Activated CD8-positive, alpha-beta memory T cell treated with anti-CD3 and anti-CD28 coated beads, Interleukin-2, amount 10 ng/mL, durations not matched to agents 7 days and 5 days (primary cell): Measurements from ENCODE around the gene KIAA0232. TPM values are rescaled to one million over a fixed set of nuclear protein-coding genes. Genes with fewer than 3 reads are reported as not detected.
"Not testable (repeated sequence)": the region's sequence is repeated elsewhere in the genome, so short reads cannot be mapped to it uniquely, and the experiment has no call there.

Source experiments
- ATAC-seq: fragments of 150-1000 bp; cut with Tn5 transposase; one replicate; pipeline ENCODE4 v1.10.0; 2021; ENCODE audit warnings: moderate library complexity
- CTCF ChIA-PET: fragments of 350-600 bp; sonication (Branson Sonifier 250); formaldehyde crosslinking; loops from one replicate; lab custom pipeline; 2021; ENCODE audit warnings: antibody characterized with exemption; lab: Charles Lee
- DNase-seq: peaks from one replicate; pipeline ENCODE4 v3.0.0-alpha.2; 2020
- H3K27ac Mint-ChIP-seq: one replicate; pipeline ENCODE4 v1.8.0; 2021; ENCODE audit warnings: mild to moderate bottlenecking, mixed read lengths
- H3K27me3 Mint-ChIP-seq: one replicate; pipeline ENCODE4 v1.8.0; 2021; ENCODE audit warnings: mixed read lengths
- H3K36me3 Mint-ChIP-seq: one replicate; pipeline ENCODE4 v1.8.0; 2021; ENCODE audit warnings: mild to moderate bottlenecking, mixed read lengths
- H3K4me1 Mint-ChIP-seq: one replicate; pipeline ENCODE4 v1.8.0; 2021; ENCODE audit warnings: mixed read lengths
- H3K4me3 Mint-ChIP-seq: one replicate; pipeline ENCODE4 v1.8.0; 2021; ENCODE audit warnings: mild to moderate bottlenecking, moderate library complexity, mixed read lengths
- H3K9me3 Mint-ChIP-seq: one replicate; pipeline ENCODE4 v1.8.0; 2022; ENCODE audit warnings: low read depth, mixed read lengths
- total RNA-seq, 2 experiments: library from RNA; stranded (reverse); gene quantifications; one replicate each; pipeline ENCODE4 v1.2.3, GENCODE V29; 2021

KIAA0232 gene
- total RNA-seq, 2 experiments from 2014 or later, result 17.5 to 19.8 TPM

GRCh38 chr4:6829086-6829485, 46.6 kb downstream of the KIAA0232 start:
- DNase-seq (no peak), ATAC-seq (no peak)
- Mint-ChIP-seq H3K36me3 (peaks cover 42% of the 10 kb centered on the region), H3K4me3 (no peak overlapping the region), H3K4me1 (peaks cover 34% of the 10 kb centered on the region), H3K9me3 (no peaks in the 10 kb centered on the region), H3K27ac (no peak overlapping the region), H3K27me3 (no peaks in the 10 kb centered on the region)
- CTCF ChIA-PET, result no interaction called here

DNA sequence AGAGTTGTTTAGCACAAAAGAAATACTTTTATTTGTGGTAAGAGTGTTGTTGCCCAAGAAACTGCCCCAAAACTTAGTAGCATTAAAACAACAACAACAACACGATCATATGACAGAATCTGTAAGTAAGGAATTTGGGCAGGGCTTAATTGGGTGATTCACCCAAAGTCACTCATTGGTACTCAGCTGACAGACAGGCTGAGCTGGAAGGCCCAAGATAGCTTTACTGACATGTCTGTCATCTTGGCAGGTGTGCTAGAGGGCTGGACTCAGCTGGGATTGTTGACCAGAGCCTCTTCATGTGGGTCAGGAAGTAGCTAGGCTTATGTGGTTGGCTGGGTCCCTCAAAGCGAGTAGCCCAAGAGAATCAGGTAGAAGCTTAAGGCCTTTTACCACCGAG, 52.3 kb downstream of the KIAA0232 start:
- Mint-ChIP-seq H3K36me3 (peaks cover 29% of the 10 kb centered on the region), H3K4me3 (no peak overlapping the region), H3K9me3 (peaks cover 3% of the 10 kb centered on the region), H3K27me3 (no peaks in the 10 kb centered on the region), H3K27ac (no peak overlapping the region), H3K4me1 (peaks cover 2% of the 10 kb centered on the region)
- DNase-seq (no peak), ATAC-seq (no peak)
- CTCF ChIA-PET, result no interaction called here

GRCh38 chr4:6835616-6836015, 53.1 kb downstream of the KIAA0232 start:
- CTCF ChIA-PET, ATAC-seq: not testable (repeated sequence)
- peaks cover 26% of the 10 kb centered on the region for H3K36me3 Mint-ChIP-seq

GRCh38 chr4:6837106-6837505, 54.6 kb downstream of the KIAA0232 start:
- H3K36me3 Mint-ChIP-seq, result peaks cover 21% of the 10 kb centered on the region
- H3K4me1 Mint-ChIP-seq, H3K9me3 Mint-ChIP-seq, H3K27me3 Mint-ChIP-seq, H3K27ac Mint-ChIP-seq, H3K4me3 Mint-ChIP-seq, ATAC-seq, CTCF ChIA-PET, DNase-seq: not testable (repeated sequence)

More at GRCh38 chr4:6835616-6836015, 53.1 kb downstream of the KIAA0232 start:
- H3K4me1 Mint-ChIP-seq, H3K27ac Mint-ChIP-seq, H3K9me3 Mint-ChIP-seq, DNase-seq, H3K4me3 Mint-ChIP-seq, H3K27me3 Mint-ChIP-seq: not testable (repeated sequence)

DNA sequence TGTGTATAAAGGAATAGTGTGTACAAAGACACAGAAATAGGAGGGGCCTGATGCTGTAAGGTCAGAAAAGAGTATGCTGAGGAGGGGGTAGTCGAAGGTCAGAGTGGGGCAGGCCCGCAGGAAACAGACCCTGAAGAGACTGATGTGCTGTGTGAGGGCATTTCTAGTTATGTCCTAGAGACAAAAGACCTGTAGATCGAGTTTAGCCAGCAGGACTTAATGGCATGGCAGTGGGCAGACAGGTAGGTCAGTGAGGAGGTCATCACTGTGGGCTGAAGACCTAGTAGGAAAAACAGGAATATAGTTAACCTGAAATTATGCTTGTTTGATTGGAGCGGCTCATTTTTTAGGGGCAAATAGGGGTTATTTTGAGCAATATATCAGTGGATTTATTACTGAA, 57.1 kb downstream of the KIAA0232 start:
- Mint-ChIP-seq H3K4me1 (no peaks in the 10 kb centered on the region), H3K27me3 (no peaks in the 10 kb centered on the region), H3K9me3 (peaks cover 3% of the 10 kb centered on the region), H3K27ac (no peak overlapping the region), H3K4me3 (no peak overlapping the region), H3K36me3 (peaks cover 20% of the 10 kb centered on the region)
- DNase-seq (no peak), ATAC-seq (no peak)
- CTCF ChIA-PET, result no interaction called here

DNA sequence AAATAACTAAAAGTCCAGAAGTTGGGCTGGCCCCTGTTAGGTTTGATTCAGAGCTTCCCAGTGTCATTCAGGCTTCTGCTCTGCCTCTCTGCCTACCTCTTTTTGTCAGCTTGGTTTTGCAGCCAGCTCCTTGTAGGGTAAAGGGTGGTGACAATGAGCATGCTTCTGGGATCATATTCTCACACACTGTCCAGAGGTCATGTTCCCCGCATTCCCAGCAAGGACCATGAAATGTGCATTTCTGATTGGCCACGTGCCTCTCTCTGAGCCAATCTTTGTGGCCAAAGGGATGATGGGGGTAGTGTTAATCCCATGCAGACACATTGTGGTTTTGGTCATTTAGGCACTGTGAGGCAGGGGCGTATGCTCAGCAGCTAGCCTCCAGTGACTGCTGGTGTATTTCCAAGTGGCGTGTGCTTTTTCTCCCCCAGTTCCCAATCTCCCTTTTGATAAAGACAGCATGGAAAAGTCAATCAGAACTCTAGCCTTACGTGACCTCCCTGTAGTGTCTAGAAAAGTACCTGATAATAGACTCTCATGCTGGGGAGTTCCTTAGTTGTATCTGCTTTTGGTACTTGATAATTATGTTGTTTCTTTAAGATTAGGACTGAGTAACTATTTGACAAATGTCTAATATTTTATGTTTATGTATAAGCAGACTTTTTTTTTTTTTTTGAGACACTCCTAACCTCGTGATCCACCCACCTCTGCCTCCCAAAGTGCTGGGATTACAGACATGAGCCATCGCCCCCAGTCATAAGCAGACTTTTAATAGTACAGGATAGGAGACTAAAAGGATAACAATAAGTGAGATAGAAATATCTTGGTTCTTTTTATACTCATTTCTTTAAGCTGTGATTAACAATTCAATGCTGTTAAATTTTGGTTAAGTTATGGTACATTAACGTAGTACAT, 57.8 kb downstream of the KIAA0232 start:
- H3K4me1 Mint-ChIP-seq, result no peaks in the 10 kb centered on the region
- H3K27ac Mint-ChIP-seq, result no peak overlapping the region
- CTCF ChIA-PET, result no interaction called here
- H3K27me3 Mint-ChIP-seq, result no peaks in the 10 kb centered on the region
- H3K36me3 Mint-ChIP-seq, result peaks cover 26% of the 10 kb centered on the region
- no peak for DNase-seq
- no peak for ATAC-seq
- H3K9me3 Mint-ChIP-seq, result peaks cover 3% of the 10 kb centered on the region
- H3K4me3 Mint-ChIP-seq, result no peak overlapping the region

GRCh38 chr4:6845027-6845426, 62.5 kb downstream of the KIAA0232 start:
- CTCF ChIA-PET, result interaction anchor here (0.8 kb wide), 1 partner anchor 20 kb away, joined by 3 read pairs; no protein-coding TSS in a partner anchor
- H3K9me3 Mint-ChIP-seq, result no peaks in the 10 kb centered on the region
- H3K4me1 Mint-ChIP-seq, result peaks cover 5% of the 10 kb centered on the region
- peaks cover 27% of the 10 kb centered on the region for H3K36me3 Mint-ChIP-seq
- no peak overlapping the region for H3K4me3 Mint-ChIP-seq
- H3K27me3 Mint-ChIP-seq, result no peaks in the 10 kb centered on the region
- DNase-seq (no peak), ATAC-seq (no peak)
- no peak overlapping the region for H3K27ac Mint-ChIP-seq

DNA sequence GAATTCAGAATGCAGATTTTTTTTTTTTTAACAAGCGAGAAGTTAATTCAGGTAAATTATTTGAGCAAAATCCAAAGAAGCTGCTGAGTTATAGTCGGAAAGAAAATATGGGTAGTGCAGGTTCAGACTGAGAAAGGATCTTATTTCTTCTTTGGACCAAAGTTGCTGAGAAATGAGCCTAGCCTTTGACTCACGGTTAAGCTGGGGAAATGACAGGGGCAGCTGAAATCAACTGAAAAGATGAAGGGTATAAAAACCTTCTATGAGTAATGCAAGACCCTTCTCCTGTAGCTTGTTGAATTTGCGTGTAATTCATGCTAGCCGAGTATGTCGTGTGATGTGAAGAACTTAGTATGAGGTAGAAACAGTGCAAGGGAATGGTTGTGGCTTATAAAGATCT, 63.0 kb downstream of the KIAA0232 start:
- H3K4me3 Mint-ChIP-seq, result no peak overlapping the region
- peaks cover 5% of the 10 kb centered on the region for H3K4me1 Mint-ChIP-seq
- H3K9me3 Mint-ChIP-seq, result no peaks in the 10 kb centered on the region
- ATAC-seq (no peak), DNase-seq (no peak)
- CTCF ChIA-PET, result interaction anchor here (0.8 to 1.0 kb wide), 2 partner anchors 20 to 29 kb away, joined by 3 read pairs; no protein-coding TSS in a partner anchor
- peaks cover 32% of the 10 kb centered on the region for H3K36me3 Mint-ChIP-seq
- H3K27ac Mint-ChIP-seq, result no peak overlapping the region
- H3K27me3 Mint-ChIP-seq, result no peaks in the 10 kb centered on the region

- CTCF ChIA-PET, result interaction anchor here (0.8 to 1.0 kb wide), 2 partner anchors 17 to 27 kb away, joined by 3 read pairs; no protein-coding TSS in a partner anchor
- Mint-ChIP-seq H3K27me3 (no peaks in the 10 kb centered on the region), H3K4me1 (peaks cover 5% of the 10 kb centered on the region), H3K4me3 (no peak overlapping the region), H3K36me3 (peaks cover 42% of the 10 kb centered on the region), H3K9me3 (peaks cover 3% of the 10 kb centered on the region), H3K27ac (no peak overlapping the region)
- ATAC-seq (no peak), DNase-seq (no peak)
Observed at GRCh38 chr4:6847178-6847577, 64.7 kb downstream of the KIAA0232 start.

DNA sequence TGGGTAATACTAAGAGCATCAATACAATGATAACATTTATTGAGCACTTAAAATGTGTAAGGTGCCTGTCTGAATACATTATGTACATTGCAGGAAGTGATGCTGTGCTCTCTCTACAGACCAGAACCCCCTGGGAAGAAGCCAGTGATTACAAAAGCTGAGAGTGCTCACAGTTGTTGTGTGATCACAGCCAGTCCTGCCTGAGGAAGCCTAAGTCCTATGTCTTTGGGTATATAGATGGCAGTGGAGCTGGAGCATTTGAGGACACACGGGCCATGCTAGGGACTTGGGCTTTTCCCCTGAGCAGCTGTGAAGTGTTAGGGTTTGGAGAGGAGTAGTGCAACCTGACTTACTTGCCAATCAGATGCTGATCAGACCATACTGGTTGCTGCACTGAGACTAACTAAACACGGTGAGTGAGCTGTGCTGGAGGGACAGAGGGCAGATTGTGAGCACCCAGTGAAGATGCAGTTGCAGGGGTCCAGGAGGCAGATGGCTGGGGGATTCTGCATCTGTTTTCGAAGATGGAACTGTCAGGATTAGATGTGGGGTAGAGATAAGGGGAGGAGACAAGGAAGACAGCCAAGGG, 66.3 kb downstream of the KIAA0232 start:
- no peak overlapping the region for H3K27ac Mint-ChIP-seq
- CTCF ChIA-PET, result interaction anchor here (0.7 to 1.2 kb wide), 2 partner anchors 71 to 246 kb away, joined by 3 read pairs; no protein-coding TSS in a partner anchor
- ATAC-seq, result no peak

DNA sequence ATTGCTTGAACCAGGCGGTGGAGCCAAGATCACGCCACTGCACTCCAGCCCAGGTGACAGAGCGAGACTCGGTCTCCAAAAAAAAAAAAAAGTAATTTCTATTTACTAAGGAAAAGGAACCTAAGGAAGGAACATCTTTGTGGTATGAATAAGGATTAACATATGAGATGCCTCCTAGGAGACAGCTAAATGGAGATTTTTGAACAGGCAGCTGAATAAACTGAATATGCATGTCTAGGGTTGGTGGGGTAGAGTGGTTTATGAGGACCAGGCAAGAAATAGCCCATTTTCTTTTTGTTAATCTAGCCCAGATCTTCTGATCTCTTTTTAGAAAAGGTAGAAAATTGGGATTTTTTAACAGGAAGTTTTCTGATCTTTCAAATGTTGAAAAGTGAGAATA, 67.2 kb downstream of the KIAA0232 start:
- Mint-ChIP-seq H3K4me3 (no peak overlapping the region), H3K27ac (no peak overlapping the region), H3K4me1 (peaks cover 21% of the 10 kb centered on the region), H3K36me3 (peaks cover 50% of the 10 kb centered on the region), H3K27me3 (no peaks in the 10 kb centered on the region), H3K9me3 (peaks cover 3% of the 10 kb centered on the region)
- no peak for ATAC-seq
- CTCF ChIA-PET, result interaction anchor here (0.7 kb wide), 2 partner anchors 230 to 247 kb away, joined by 3 read pairs; no protein-coding TSS in a partner anchor
- no peak for DNase-seq

More for the DNA sequence above, 66.3 kb downstream of the KIAA0232 start:
- Mint-ChIP-seq H3K36me3 (peaks cover 55% of the 10 kb centered on the region), H3K27me3 (no peaks in the 10 kb centered on the region), H3K9me3 (peaks cover 3% of the 10 kb centered on the region), H3K4me1 (peaks cover 13% of the 10 kb centered on the region), H3K4me3 (no peak overlapping the region)
- DNase-seq, result no peak

- no peak for ATAC-seq
- no peak overlapping the region for H3K27ac Mint-ChIP-seq
- CTCF ChIA-PET, result interaction anchor here (1.1 to 1.5 kb wide), 2 partner anchors 46 to 133 kb away, joined by 3 read pairs; no protein-coding TSS in a partner anchor
- no peak overlapping the region for H3K4me3 Mint-ChIP-seq
- no peaks in the 10 kb centered on the region for H3K27me3 Mint-ChIP-seq
- DNase-seq, result no peak
- peaks cover 3% of the 10 kb centered on the region for H3K9me3 Mint-ChIP-seq
- H3K4me1 Mint-ChIP-seq, result peaks cover 31% of the 10 kb centered on the region
- H3K36me3 Mint-ChIP-seq, result peaks cover 46% of the 10 kb centered on the region
Observed at GRCh38 chr4:6851431-6851830, 68.9 kb downstream of the KIAA0232 start.

DNA sequence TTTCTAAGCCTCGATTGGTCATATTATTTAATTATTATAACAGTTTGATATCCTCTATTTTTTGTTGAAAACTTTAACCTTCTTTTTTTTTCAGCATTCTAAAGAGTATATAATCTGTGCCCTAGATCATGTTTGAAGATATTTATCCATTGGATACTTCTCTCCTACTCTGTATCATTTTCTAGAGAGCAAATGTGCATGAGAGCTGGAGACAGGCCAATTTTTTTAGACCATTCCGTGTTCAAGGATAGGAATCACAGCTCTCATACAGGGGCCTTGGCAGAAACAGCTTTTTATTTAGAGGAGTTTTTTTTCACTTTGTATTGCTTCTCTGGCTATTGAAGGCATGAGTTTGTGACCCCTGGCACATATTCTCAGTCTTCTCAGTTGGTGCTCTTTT, 69.4 kb downstream of the KIAA0232 start:
- H3K4me3 Mint-ChIP-seq, result no peak overlapping the region

More for the DNA sequence above, 69.4 kb downstream of the KIAA0232 start:
- CTCF ChIA-PET, result interaction anchor here (1.5 to 1.6 kb wide), 2 partner anchors 133 to 219 kb away, joined by 3 to 4 read pairs; no protein-coding TSS in a partner anchor
- no peak for DNase-seq
- Mint-ChIP-seq H3K36me3 (peaks cover 46% of the 10 kb centered on the region), H3K9me3 (peaks cover 3% of the 10 kb centered on the region), H3K27ac (no peak overlapping the region), H3K4me1 (peaks cover 34% of the 10 kb centered on the region), H3K27me3 (no peaks in the 10 kb centered on the region)
- no peak for ATAC-seq
